Stimulated activated memory B cell treated with anti-CD40 and anti-IgM and Interleukin-4, amounts not matched to agents 10 μg/mL and 1 μg/mL and 100 μg/mL, for 72 hours (primary cell): ENCODE results near the gene GOLT1B.

Experiments
- ATAC-seq: fragments of 150-1000 bp; cut with Tn5 transposase; 2 replicates; pipeline ENCODE4 v1.10.0; 2021
- H3K27ac Mint-ChIP-seq: one replicate; pipeline ENCODE4 v1.8.0; 2022; ENCODE audit warnings: mild to moderate bottlenecking, mixed read lengths
- H3K27me3 Mint-ChIP-seq: one replicate; pipeline ENCODE4 v1.8.0; 2022; ENCODE audit warnings: mixed read lengths
- H3K36me3 Mint-ChIP-seq: one replicate; pipeline ENCODE4 v1.8.0; 2022; ENCODE audit warnings: mixed read lengths
- H3K4me1 Mint-ChIP-seq: one replicate; pipeline ENCODE4 v1.8.0; 2022; ENCODE audit warnings: mixed read lengths
- H3K4me3 Mint-ChIP-seq: one replicate; pipeline ENCODE4 v1.8.0; 2022; ENCODE audit warnings: mild to moderate bottlenecking, moderate library complexity, mixed read lengths
- H3K9me3 Mint-ChIP-seq: one replicate; pipeline ENCODE4 v1.8.0; 2022; ENCODE audit warnings: mixed read lengths

Gene GOLT1B

GRCh38 chr12:21502872-21503271 lies 1.3 kb downstream of the GOLT1B start:
- Mint-ChIP-seq H3K4me1 (peaks cover 26% of the 10 kb centered on the region), H3K4me3 (no peak overlapping the region), H3K36me3 (peaks cover 22% of the 10 kb centered on the region), H3K27ac (no peak overlapping the region), H3K27me3 (no peaks in the 10 kb centered on the region), H3K9me3 (no peaks in the 10 kb centered on the region)
- no peak for ATAC-seq

DNA sequence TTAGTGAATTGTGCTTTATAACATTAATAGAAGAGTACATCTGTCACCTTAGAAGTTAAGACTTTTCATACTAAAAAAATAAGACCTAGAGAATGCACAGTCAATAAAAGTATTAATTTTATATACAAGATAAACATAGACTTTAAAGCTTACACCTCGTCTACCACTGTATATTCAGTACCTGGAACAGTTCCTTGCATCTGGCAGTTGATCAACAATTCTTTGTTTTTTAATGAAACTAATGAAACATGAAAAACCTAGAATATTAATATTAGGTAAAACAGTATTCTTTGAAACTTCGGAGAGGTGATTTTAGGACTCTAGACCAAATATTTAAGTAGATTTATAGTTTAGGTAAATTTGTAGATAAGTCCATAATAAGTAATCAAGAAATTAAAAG lies 4.3 kb downstream of the GOLT1B start:
- no peak for ATAC-seq
- H3K9me3 Mint-ChIP-seq = no peaks in the 10 kb centered on the region
- H3K36me3 Mint-ChIP-seq = peaks cover 28% of the 10 kb centered on the region
- H3K27me3 Mint-ChIP-seq = no peaks in the 10 kb centered on the region
- H3K4me1 Mint-ChIP-seq = peaks cover 41% of the 10 kb centered on the region
- no peak overlapping the region for H3K27ac Mint-ChIP-seq
- no peak overlapping the region for H3K4me3 Mint-ChIP-seq

GRCh38 chr12:21507849-21508248 lies 6.3 kb downstream of the GOLT1B start:
- no peak overlapping the region for H3K27ac Mint-ChIP-seq
- no peak overlapping the region for H3K4me3 Mint-ChIP-seq
- no peaks in the 10 kb centered on the region for H3K9me3 Mint-ChIP-seq
- H3K4me1 Mint-ChIP-seq = peaks cover 34% of the 10 kb centered on the region
- no peak for ATAC-seq
- no peaks in the 10 kb centered on the region for H3K27me3 Mint-ChIP-seq
- peaks cover 28% of the 10 kb centered on the region for H3K36me3 Mint-ChIP-seq

DNA sequence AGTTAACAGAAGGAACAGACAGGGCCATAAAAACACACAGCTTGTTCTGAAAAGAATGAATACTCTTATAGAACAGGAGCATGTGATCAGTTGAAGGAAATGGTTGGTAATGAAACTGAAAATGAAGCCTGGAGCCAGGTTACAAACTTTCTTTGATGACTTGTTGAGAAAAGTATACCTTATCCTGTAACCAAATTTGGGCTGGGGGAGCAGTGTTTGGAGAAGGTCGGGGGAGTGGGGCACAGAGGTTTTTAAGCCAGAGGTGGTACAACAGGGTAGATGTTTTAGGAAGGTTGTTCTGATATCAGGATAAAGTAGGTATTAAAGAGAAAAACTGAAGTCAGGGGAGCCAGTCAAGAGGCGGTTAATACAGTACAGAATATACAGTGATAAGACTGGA lies 8.2 kb downstream of the GOLT1B start:
- H3K36me3 Mint-ChIP-seq = peaks cover 32% of the 10 kb centered on the region
- peak overlapping the region; percentile 80 for H3K27ac Mint-ChIP-seq
- H3K4me1 Mint-ChIP-seq = peaks cover 23% of the 10 kb centered on the region
- no peaks in the 10 kb centered on the region for H3K27me3 Mint-ChIP-seq
- H3K9me3 Mint-ChIP-seq = no peaks in the 10 kb centered on the region
- peak overlapping the region; percentile 47 for H3K4me3 Mint-ChIP-seq
- no peak for ATAC-seq

GRCh38 chr12:21516281-21516680 lies 14.7 kb downstream of the GOLT1B start:
- Mint-ChIP-seq H3K4me3 (no peak overlapping the region), H3K27me3 (no peaks in the 10 kb centered on the region), H3K36me3 (peaks cover 21% of the 10 kb centered on the region), H3K27ac (no peak overlapping the region), H3K4me1 (no peaks in the 10 kb centered on the region), H3K9me3 (no peaks in the 10 kb centered on the region)
- ATAC-seq = no peak

GRCh38 chr12:21518451-21518850 lies 16.9 kb downstream of the GOLT1B start:
- H3K27ac Mint-ChIP-seq = no peak overlapping the region
- H3K4me3 Mint-ChIP-seq = no peak overlapping the region
- ATAC-seq = no peak
- H3K9me3 Mint-ChIP-seq = no peaks in the 10 kb centered on the region
- H3K4me1 Mint-ChIP-seq = no peaks in the 10 kb centered on the region
- H3K36me3 Mint-ChIP-seq = peaks cover 18% of the 10 kb centered on the region
- H3K27me3 Mint-ChIP-seq = no peaks in the 10 kb centered on the region

DNA sequence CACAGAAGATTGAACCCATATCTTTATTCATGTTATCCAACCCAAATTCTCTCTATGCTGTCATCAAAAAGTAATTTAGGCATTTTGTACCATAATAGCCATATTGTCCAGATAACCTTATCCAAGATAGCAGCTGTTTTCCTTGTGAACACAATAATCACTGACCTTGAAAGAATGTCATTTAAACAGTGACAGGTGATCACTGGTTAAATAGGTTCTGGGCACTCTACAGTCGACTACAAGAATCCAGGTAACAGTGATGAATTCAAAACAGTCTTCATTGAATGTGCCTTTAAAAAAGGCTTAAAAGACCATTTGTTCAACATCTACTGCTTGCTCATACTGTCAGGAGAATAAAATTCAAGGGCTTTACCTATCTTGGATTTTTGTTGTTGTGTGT lies 20.0 kb downstream of the GOLT1B start:
- Mint-ChIP-seq H3K4me3 (no peak overlapping the region), H3K36me3 (peaks cover 16% of the 10 kb centered on the region), H3K9me3 (peaks cover 10% of the 10 kb centered on the region), H3K27ac (no peak overlapping the region), H3K27me3 (no peaks in the 10 kb centered on the region), H3K4me1 (no peaks in the 10 kb centered on the region)
- no peak for ATAC-seq

- H3K4me3 Mint-ChIP-seq = no peak overlapping the region
- H3K27ac Mint-ChIP-seq = no peak overlapping the region
- peaks cover 6% of the 10 kb centered on the region for H3K4me1 Mint-ChIP-seq
- H3K27me3 Mint-ChIP-seq = no peaks in the 10 kb centered on the region
- H3K36me3 Mint-ChIP-seq = peaks cover 12% of the 10 kb centered on the region
- H3K9me3 Mint-ChIP-seq = peaks cover 10% of the 10 kb centered on the region
- ATAC-seq = no peak
These were observed 21.6 kb downstream of the GOLT1B start for GRCh38 chr12:21523148-21523547.

- peaks cover 10% of the 10 kb centered on the region for H3K9me3 Mint-ChIP-seq
- H3K4me1 Mint-ChIP-seq = peaks cover 6% of the 10 kb centered on the region
- peak within 1 kb of the TSS; percentile 52 for H3K27ac Mint-ChIP-seq
- peak within 1 kb of the TSS; percentile 85 for H3K4me3 Mint-ChIP-seq
- H3K36me3 Mint-ChIP-seq = no peaks in the 10 kb centered on the region
- no peaks in the 10 kb centered on the region for H3K27me3 Mint-ChIP-seq
- no peak for ATAC-seq
These were observed 24.5 kb downstream of the GOLT1B start, which contains the start of gene SPX for GRCh38 chr12:21526053-21526452. Gene SPX, plus strand, starts transcription at chr12:21526296. Its CDS starts 177 bp downstream, at chr12:21526473.

DNA sequence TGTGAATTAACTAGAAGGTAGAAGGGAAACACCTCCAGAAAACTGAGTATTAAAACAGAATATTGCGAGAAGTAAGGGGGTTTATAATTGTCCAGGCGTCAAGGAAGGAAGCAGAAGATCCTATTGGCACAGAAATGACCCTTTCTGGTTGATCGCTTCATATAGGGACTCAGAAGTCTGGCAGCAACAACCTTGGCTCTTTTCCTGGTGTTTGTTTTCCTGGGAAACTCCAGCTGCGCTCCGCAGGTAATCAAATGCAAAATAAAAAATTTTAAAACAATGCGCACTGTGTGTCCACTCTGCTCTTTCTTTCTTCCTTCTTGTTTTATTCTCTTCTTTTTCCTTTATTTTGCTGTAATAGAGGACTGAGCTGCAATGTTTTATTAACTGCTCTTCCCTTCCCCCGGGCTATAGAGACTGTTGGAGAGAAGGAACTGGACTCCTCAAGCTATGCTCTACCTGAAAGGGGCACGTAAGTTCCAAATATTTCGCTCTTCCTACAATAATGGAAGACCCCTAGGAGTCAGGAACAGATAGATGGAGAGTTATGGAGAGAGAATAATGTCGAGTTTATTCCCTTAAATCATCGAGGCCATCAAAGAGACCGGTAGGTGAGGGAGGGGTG lies 25.2 kb downstream of the GOLT1B start:
- H3K9me3 Mint-ChIP-seq = peaks cover 10% of the 10 kb centered on the region
- peak overlapping the region; percentile 52 for H3K27ac Mint-ChIP-seq
- H3K36me3 Mint-ChIP-seq = no peaks in the 10 kb centered on the region
- H3K4me1 Mint-ChIP-seq = peaks cover 6% of the 10 kb centered on the region
- peak overlapping the region; percentile 85 for H3K4me3 Mint-ChIP-seq
- ATAC-seq = no peak
- H3K27me3 Mint-ChIP-seq = no peaks in the 10 kb centered on the region

DNA sequence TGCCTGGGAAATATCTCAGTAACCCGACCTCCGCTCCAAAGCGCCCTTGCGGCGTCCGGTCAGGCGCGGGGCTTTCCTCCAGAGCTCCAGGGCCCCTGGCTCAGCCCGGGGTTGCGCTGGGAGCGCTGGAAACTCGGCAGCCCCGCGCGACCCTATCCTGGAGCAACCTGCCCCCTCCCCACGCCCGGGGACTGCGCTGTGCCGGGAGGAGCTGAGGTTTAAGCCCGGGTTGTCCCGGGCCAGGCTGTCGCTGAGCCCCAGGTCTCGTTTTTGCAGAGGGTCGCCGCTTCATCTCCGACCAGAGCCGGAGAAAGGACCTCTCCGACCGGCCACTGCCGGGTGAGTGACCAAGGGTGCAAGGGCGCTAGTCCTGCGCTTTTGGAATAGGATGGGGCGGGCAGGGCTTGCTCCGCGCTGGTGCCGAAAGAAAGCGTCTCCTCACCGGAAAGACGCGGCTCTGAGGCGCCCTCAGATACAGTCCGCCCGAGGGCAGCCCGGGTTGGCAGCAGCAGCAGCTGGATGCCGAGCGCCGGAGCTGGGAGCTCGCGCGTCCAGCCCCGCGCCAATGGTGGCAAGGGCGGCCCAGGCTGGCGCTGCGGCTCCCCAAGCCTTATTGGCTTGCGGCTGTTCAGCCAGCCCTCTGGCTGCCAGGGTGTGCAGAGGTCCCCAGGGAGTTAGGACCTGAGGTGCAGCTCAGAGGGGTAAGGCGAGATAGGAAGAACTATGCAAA lies 26.0 kb downstream of the GOLT1B start:
- peaks cover 10% of the 10 kb centered on the region for H3K9me3 Mint-ChIP-seq

GRCh38 chr12:21528953-21529352 lies 27.4 kb downstream of the GOLT1B start:
- Mint-ChIP-seq H3K4me1 (peaks cover 6% of the 10 kb centered on the region), H3K4me3 (no peak overlapping the region), H3K27me3 (peaks cover 9% of the 10 kb centered on the region)

More for the DNA sequence above, 26.0 kb downstream of the GOLT1B start:
- Mint-ChIP-seq H3K27me3 (no peaks in the 10 kb centered on the region), H3K4me1 (peaks cover 6% of the 10 kb centered on the region), H3K4me3 (peak overlapping the region; percentile 85), H3K36me3 (no peaks in the 10 kb centered on the region), H3K27ac (peak overlapping the region; percentile 52)
- peak; percentile 97 for ATAC-seq

DNA sequence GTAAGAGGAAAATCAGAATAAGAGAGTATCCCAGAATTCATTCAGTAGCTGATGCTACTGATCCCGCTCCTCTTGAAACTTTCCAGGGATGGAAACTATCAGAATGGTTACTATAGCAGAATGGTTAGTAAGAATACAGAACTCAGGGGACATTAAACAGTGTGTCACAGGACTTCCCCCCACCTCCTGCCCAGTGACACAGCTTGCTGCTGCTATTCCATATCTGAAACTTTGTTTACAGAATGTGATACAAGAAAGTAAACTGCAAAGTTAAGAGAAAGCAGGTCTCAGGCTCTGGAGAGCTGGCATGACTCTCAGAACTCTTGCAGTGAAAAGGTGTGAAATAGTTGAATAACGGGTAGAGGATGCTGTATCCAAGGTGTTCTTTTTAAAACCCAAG lies 27.9 kb downstream of the GOLT1B start:
- Mint-ChIP-seq H3K4me1 (peaks cover 6% of the 10 kb centered on the region), H3K4me3 (no peak overlapping the region), H3K27me3 (peaks cover 14% of the 10 kb centered on the region), H3K36me3 (no peaks in the 10 kb centered on the region), H3K27ac (no peak overlapping the region), H3K9me3 (peaks cover 7% of the 10 kb centered on the region)
- no peak for ATAC-seq

More at GRCh38 chr12:21528953-21529352, 27.4 kb downstream of the GOLT1B start:
- H3K36me3 Mint-ChIP-seq = no peaks in the 10 kb centered on the region
- H3K9me3 Mint-ChIP-seq = peaks cover 10% of the 10 kb centered on the region
- ATAC-seq = no peak
- H3K27ac Mint-ChIP-seq = no peak overlapping the region

GRCh38 chr12:21538061-21538653 lies 36.6 kb downstream of the GOLT1B start:
- no peaks in the 10 kb centered on the region for H3K4me1 Mint-ChIP-seq
- H3K36me3 Mint-ChIP-seq = no peaks in the 10 kb centered on the region
- ATAC-seq = no peak
- H3K4me3 Mint-ChIP-seq = no peak overlapping the region
- H3K27ac Mint-ChIP-seq = no peak overlapping the region
- H3K9me3 Mint-ChIP-seq = no peaks in the 10 kb centered on the region
- peaks cover 24% of the 10 kb centered on the region for H3K27me3 Mint-ChIP-seq

DNA sequence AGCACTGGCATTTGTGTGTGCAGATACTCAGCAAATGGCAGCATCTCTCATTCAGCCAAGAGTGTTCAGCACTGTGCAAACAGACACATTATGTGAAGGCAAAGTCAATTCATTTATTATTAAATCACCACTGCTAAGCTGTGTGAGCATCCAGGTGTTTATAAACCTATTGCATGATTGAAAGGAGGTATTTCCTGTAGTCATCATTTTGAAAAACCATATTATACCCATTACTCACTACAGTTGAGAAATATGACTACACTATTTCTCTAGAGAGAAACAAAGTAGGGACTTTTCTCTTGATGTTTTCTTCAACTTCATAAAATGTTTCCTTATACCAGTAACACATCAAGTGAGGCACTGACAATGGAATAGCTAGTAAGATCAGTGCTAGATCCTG lies 38.2 kb downstream of the GOLT1B start:
- Mint-ChIP-seq H3K4me1 (no peaks in the 10 kb centered on the region), H3K36me3 (no peaks in the 10 kb centered on the region), H3K9me3 (no peaks in the 10 kb centered on the region), H3K4me3 (no peak overlapping the region), H3K27ac (no peak overlapping the region), H3K27me3 (peaks cover 22% of the 10 kb centered on the region)
- ATAC-seq = no peak

DNA sequence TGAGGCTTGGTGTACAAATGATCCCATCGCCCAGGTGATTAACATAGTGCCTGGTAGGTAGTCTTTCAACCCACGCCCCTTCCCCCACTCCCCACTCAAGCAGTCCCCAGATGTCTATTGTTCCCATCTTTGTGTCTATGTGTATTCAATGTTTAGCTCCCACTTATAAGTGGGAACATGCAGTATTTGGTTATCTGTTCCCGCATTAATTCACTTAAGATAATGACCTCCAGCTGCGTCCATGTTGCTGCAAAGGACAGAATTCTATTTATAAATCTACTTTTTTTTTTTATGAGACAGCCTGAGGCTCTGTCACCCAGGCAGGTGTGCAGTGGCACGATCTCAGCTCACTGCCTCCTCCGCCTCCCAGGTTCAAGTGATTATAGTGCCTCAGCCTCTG lies 40.2 kb downstream of the GOLT1B start:
- Mint-ChIP-seq H3K27ac (no peak overlapping the region), H3K9me3 (no peaks in the 10 kb centered on the region), H3K4me1 (no peaks in the 10 kb centered on the region), H3K27me3 (peaks cover 21% of the 10 kb centered on the region), H3K36me3 (no peaks in the 10 kb centered on the region), H3K4me3 (no peak overlapping the region)
- no peak for ATAC-seq
